GM23248 (cell line): ENCODE data around the gene LCE3E. TPM values are rescaled to one million over a fixed set of nuclear protein-coding genes. Genes with fewer than 3 reads are reported as not detected.

Experiments used
- DNase-seq: peaks from one replicate; pipeline ENCODE4 v3.0.0-alpha.2; 2015
- H2AFZ ChIP-seq: fragments of 200-600 bp; sonication (generic); 2 replicates; pipeline ENCODE4 v1.6.1; 2016; ENCODE audit warnings: antibody characterized with exemption
- H3F3A ChIP-seq: fragments of 200-600 bp; sonication (generic); 2 replicates; pipeline ENCODE4 v1.6.1; 2016; ENCODE audit warnings: mild to moderate bottlenecking, antibody characterized with exemption, mixed run types; ENCODE audit not compliant: insufficient read depth
- H3K27ac ChIP-seq: fragments of 200-600 bp; sonication (generic); 2 replicates; pipeline ENCODE4 v1.5.1; 2016; ENCODE audit warnings: mild to moderate bottlenecking
- H3K27me3 ChIP-seq: fragments of 200-600 bp; sonication (generic); replicated peaks from 2 replicates; pipeline ENCODE4 v1.6.1; 2016; ENCODE audit warnings: mild to moderate bottlenecking; ENCODE audit not compliant: insufficient read depth
- H3K36me3 ChIP-seq: fragments of 200-600 bp; sonication (generic); 2 replicates; pipeline ENCODE4 v1.6.1; 2016; ENCODE audit warnings: low read depth, mild to moderate bottlenecking
- H3K4me1 ChIP-seq: fragments of 200-600 bp; sonication (generic); 2 replicates; pipeline ENCODE4 v1.6.1; 2016; ENCODE audit warnings: mild to moderate bottlenecking; ENCODE audit not compliant: insufficient read depth
- H3K4me2 ChIP-seq: fragments of 200-600 bp; sonication (generic); one replicate; pipeline ENCODE4 v1.6.1; 2016; ENCODE audit warnings: mild to moderate bottlenecking; ENCODE audit not compliant: unreplicated experiment
- H3K4me3 ChIP-seq: fragments of 200-600 bp; sonication (generic); 2 replicates; pipeline ENCODE4 v1.5.1; 2016; ENCODE audit warnings: mild to moderate bottlenecking
- H3K79me2 ChIP-seq: fragments of 200-600 bp; sonication (generic); 2 replicates; pipeline ENCODE4 v1.6.1; 2016; ENCODE audit warnings: mild to moderate bottlenecking; ENCODE audit not compliant: insufficient read depth
- H3K9ac ChIP-seq: fragments of 200-600 bp; sonication (generic); 2 replicates; pipeline ENCODE4 v1.6.1; 2016; ENCODE audit warnings: mild to moderate bottlenecking
- H3K9me2 ChIP-seq: fragments of 200-600 bp; sonication (generic); 2 replicates; pipeline ENCODE4 v1.6.1; 2016; ENCODE audit warnings: mixed run types, mild to moderate bottlenecking, moderate library complexity; ENCODE audit not compliant: insufficient read depth
- H3K9me3 ChIP-seq: fragments of 200-600 bp; sonication (generic); one replicate; pipeline ENCODE4 v1.6.1; 2017; ENCODE audit warnings: low read depth
- H4K20me1 ChIP-seq: fragments of 200-600 bp; sonication (generic); 2 replicates; pipeline ENCODE4 v1.6.0; 2016; ENCODE audit not compliant: insufficient read depth
- EZH2 ChIP-seq: fragments of 200-600 bp; sonication (generic); IDR thresholded peaks from 2 replicates; pipeline ENCODE4 v1.6.1; 2018; ENCODE audit warnings: antibody characterized with exemption, mild to moderate bottlenecking; ENCODE audit not compliant: insufficient read depth, poor library complexity, severe bottlenecking
- EZH2phosphoT487 ChIP-seq: fragments of 200-600 bp; sonication (generic); IDR thresholded peaks from 2 replicates; pipeline ENCODE4 v1.6.1; 2018; ENCODE audit warnings: antibody characterized with exemption, moderate library complexity, mild to moderate bottlenecking, low read depth; ENCODE audit not compliant: insufficient read depth
- WGBS, 2 experiments: methylation state at CpG; one replicate each; pipeline ENCODE4 v1.1.6; 2015 to 2017; ENCODE audit warnings: low lambda C conversion rate in 2 of 2, low coverage in 1 of 2; ENCODE audit errors: missing lambda C conversion rate in 2 of 2; 5-methylcytosine and 5-hydroxymethylcytosine counted together
- in situ Hi-C: fragments of 300-500 bp; cut with MboI; formaldehyde crosslinking; loops from 2 replicates; pipeline ENCODE4 v1.15.0; 2020
- polyA plus RNA-seq: library from polyadenylated mRNA; unstranded; fragments of >200 nt; fragmentation: Nextera tagmentation; extraction: Ambion mirVana; gene quantifications from 2 replicates; pipeline ENCODE4 v1.2.1, GENCODE V29; 2016
- small RNA-seq: library from RNA; depleted of rRNA; stranded (forward); fragments of <200 nt; gene quantifications from one replicate; pipeline ENCODE3, GENCODE V24; 2014; ENCODE audit warnings: low read depth, low replicate concordance
- total RNA-seq: library from RNA; depleted of rRNA; stranded (reverse); fragments of >200 nt; shearing (Covaris generic); gene quantifications from 2 replicates; pipeline ENCODE4 v1.2.3, GENCODE V29; 2014; rRNA removed

Gene LCE3E
- total and polyA plus RNA-seq, 2 experiments from 2014 or later = not detected

GRCh38 chr1:152520561-152521090 lies 46.0 kb downstream of the LCE3E start:
- WGBS, 2 experiments = 45 to 49% methylated on average over 4 of the region's 4 CpGs
- no peak for DNase-seq
- no peaks in the 10 kb centered on the region for H4K20me1 ChIP-seq
- no peak overlapping the region for H2AFZ ChIP-seq
- H3K9me2 ChIP-seq = no peaks in the 10 kb centered on the region
- H3K4me3 ChIP-seq = no peak overlapping the region
- H3F3A ChIP-seq = peaks cover 19% of the 10 kb centered on the region
- no peaks in the 10 kb centered on the region for H3K36me3 ChIP-seq
- TF ChIP-seq EZH2 = no peak
- TF ChIP-seq EZH2phosphoT487 = no peak
- peaks cover 8% of the 10 kb centered on the region; the same call in 1 of the 2 replicates for H3K27me3 ChIP-seq
- peaks cover 19% of the 10 kb centered on the region for H3K4me1 ChIP-seq
- no peak overlapping the region for H3K9ac ChIP-seq
- H3K79me2 ChIP-seq = no peaks in the 10 kb centered on the region
- in situ Hi-C loops = no loop called here
- no peak overlapping the region for H3K4me2 ChIP-seq
- no peak overlapping the region for H3K27ac ChIP-seq
- no peaks in the 10 kb centered on the region for H3K9me3 ChIP-seq

DNA sequence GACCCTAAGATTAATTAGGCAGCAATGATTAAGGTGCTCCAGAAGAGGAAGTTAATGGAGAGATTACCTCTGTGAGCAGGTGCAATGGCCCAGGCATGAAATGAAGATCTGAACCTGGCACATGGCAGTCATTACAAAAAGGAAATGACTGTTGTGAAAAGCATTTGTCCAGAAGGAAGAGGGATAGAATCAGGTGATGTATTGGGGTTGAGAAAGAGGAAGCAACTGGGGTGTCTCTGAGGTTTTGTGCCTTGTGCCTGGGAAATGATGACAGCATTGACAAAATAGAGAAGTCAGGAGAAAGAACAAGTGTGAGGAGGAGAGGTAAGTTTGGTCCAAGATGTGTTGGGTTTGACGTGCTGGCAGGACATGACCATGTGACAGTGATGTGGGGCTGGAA lies 46.7 kb downstream of the LCE3E start:
- H3K27me3 ChIP-seq = peaks cover 8% of the 10 kb centered on the region; the same call in 1 of the 2 replicates
- H4K20me1 ChIP-seq = no peaks in the 10 kb centered on the region
- 14 to 17% methylated on average over 1 of the region's 1 CpG for WGBS, 2 experiments
- in situ Hi-C loops = no loop called here
- TF ChIP-seq EZH2phosphoT487 (no peak), EZH2 (no peak)
- H3K9me3 ChIP-seq = no peaks in the 10 kb centered on the region
- H3K27ac ChIP-seq = no peak overlapping the region
- no peaks in the 10 kb centered on the region for H3K9me2 ChIP-seq
- H2AFZ ChIP-seq = no peak overlapping the region
- H3F3A ChIP-seq = peaks cover 19% of the 10 kb centered on the region
- no peaks in the 10 kb centered on the region for H3K79me2 ChIP-seq
- DNase-seq = no peak
- no peak overlapping the region for H3K9ac ChIP-seq
- H3K4me3 ChIP-seq = no peak overlapping the region
- H3K4me2 ChIP-seq = no peak overlapping the region
- H3K36me3 ChIP-seq = no peaks in the 10 kb centered on the region
- peaks cover 21% of the 10 kb centered on the region for H3K4me1 ChIP-seq

DNA sequence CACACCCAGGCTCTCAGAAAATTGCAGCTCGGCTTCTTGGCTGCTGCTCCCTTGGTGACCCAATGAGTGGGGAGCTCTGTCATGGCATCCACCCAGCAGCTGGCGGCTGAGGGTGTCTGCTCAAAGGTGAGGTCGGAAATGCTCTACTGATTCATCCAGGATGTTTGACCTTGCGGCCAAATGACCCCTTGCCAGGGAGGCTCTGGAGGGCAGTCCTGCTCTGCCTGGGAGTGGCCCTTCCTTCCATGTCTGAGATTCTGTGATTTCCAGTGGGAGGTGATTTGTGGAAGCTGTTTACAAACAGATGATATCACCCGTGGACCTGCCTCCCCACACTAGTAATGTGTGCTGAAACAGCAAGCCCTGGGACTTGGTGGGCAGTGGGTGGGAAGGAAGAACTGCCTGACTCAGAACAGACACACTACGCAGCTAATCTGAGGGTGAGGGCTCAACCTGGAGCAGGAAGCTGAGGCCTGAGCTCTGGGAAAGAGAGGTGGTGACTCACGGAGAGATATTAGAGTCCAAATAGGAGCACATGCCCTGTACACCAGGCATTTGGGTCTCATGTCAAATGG lies 49.3 kb downstream of the LCE3E start:
- Histone ChIP-seq H3K4me3 (no peak overlapping the region), H3K4me1 (peaks cover 21% of the 10 kb centered on the region), H3K27me3 (peaks cover 6% of the 10 kb centered on the region; the same call in 1 of the 2 replicates), H2AFZ (peak overlapping the region; percentile 67), H3K79me2 (no peaks in the 10 kb centered on the region), H4K20me1 (no peaks in the 10 kb centered on the region), H3K9me3 (no peaks in the 10 kb centered on the region), H3K9ac (no peak overlapping the region), H3K27ac (peak overlapping the region; percentile 49), H3K9me2 (no peaks in the 10 kb centered on the region), H3F3A (peaks cover 19% of the 10 kb centered on the region), H3K36me3 (no peaks in the 10 kb centered on the region), H3K4me2 (peak overlapping the region; percentile 55)
- DNase-seq = peak; percentile 89
- 9 to 11% methylated on average over 7 of the region's 7 CpGs for WGBS, 2 experiments
- in situ Hi-C loops = no loop called here
- no peak for TF ChIP-seq EZH2
- TF ChIP-seq EZH2phosphoT487 = no peak

DNA sequence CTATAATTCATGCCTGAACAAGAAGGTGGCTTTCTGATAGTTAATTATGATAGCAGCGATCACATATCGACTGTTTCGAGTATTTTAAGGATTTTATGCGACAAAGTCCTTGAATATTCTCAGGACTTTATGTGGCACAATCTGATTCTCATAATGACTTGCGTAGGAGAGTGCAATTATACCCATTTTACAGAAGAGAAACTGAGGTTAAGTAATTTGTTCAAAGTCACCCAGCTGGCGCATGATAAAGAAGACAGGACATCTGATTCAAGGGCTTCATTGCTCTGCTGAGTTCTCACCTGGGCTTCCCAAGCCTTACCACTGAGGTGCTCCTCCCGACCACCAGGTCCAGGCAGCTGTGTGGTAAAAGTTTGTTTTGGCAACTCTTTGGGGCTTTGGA lies 50.5 kb downstream of the LCE3E start:
- Histone ChIP-seq H3K27ac (no peak overlapping the region), H2AFZ (no peak overlapping the region), H4K20me1 (no peaks in the 10 kb centered on the region), H3K27me3 (peaks cover 8% of the 10 kb centered on the region; the same call in 1 of the 2 replicates), H3K4me2 (peak overlapping the region; percentile 79), H3K9me2 (no peaks in the 10 kb centered on the region), H3K9ac (no peak overlapping the region), H3K9me3 (no peaks in the 10 kb centered on the region), H3F3A (peaks cover 19% of the 10 kb centered on the region), H3K4me1 (peaks cover 21% of the 10 kb centered on the region), H3K36me3 (no peaks in the 10 kb centered on the region), H3K79me2 (no peaks in the 10 kb centered on the region), H3K4me3 (0 out of 2 replicates have a peak overlapping the region, but pooled peaks have one; percentile 69)
- no peak for DNase-seq
- in situ Hi-C loops = no loop called here
- WGBS, 2 experiments = 53 to 59% methylated on average over 7 of the region's 7 CpGs
- TF ChIP-seq EZH2phosphoT487 (no peak), EZH2 (no peak)

Small RNA genes within 50 kb of the gene (small RNA-seq; reads per million reads assigned to genes)
- gene LCE3B = not detected

Other genes with a start within 250 kb of the LCE3E start
- gene FLG, start 241.5 kb downstream of the LCE3E start, total RNA-seq = 2.9 and 3.0 TPM in 2 replicates
- gene FLG, start 241.5 kb downstream of the LCE3E start, polyA plus RNA-seq = 1.6 and 1.7 TPM in 2 replicates
- not detected in 2 replicates for gene FLG2, start 206.8 kb downstream of the LCE3E start, total RNA-seq
- not detected in 2 replicates for gene FLG2, start 206.8 kb downstream of the LCE3E start, polyA plus RNA-seq
- not detected in 2 replicates for gene CRNN, start 152.5 kb downstream of the LCE3E start, total RNA-seq
- gene CRNN, start 152.5 kb downstream of the LCE3E start, polyA plus RNA-seq = not detected in 2 replicates
- gene LCE5A, start 56.0 kb downstream of the LCE3E start, total RNA-seq = not detected in 2 replicates
- not detected in 2 replicates for gene LCE5A, start 56.0 kb downstream of the LCE3E start, polyA plus RNA-seq
- gene CRCT1, start 52.3 kb downstream of the LCE3E start, total RNA-seq = not detected in 2 replicates
- not detected in 2 replicates for gene CRCT1, start 52.3 kb downstream of the LCE3E start, polyA plus RNA-seq
- 0.51 TPM in 1 of 2 replicates, not detected in the other for gene LCE3D, start 13.7 kb upstream of the LCE3E start, total RNA-seq
- 0.33 and 1.0 TPM in 2 replicates for gene LCE3D, start 13.7 kb upstream of the LCE3E start, polyA plus RNA-seq
- not detected in 2 replicates for gene LCE3C, start 33.5 kb upstream of the LCE3E start, total RNA-seq
- not detected in 2 replicates for gene LCE3C, start 33.5 kb upstream of the LCE3E start, polyA plus RNA-seq
- not detected in 2 replicates for gene LCE3B, start 47.0 kb upstream of the LCE3E start, total RNA-seq
- gene LCE3B, start 47.0 kb upstream of the LCE3E start, polyA plus RNA-seq = not detected in 2 replicates
- not detected in 2 replicates for gene LCE3A, start 56.3 kb upstream of the LCE3E start, total RNA-seq
- gene LCE3A, start 56.3 kb upstream of the LCE3E start, polyA plus RNA-seq = 1.4 TPM in 1 of 2 replicates, not detected in the other
- not detected in 2 replicates for gene LCE2D, start 96.6 kb upstream of the LCE3E start, total RNA-seq
- gene LCE2D, start 96.6 kb upstream of the LCE3E start, polyA plus RNA-seq = not detected in 2 replicates
- 3.2 TPM in 1 of 2 replicates, not detected in the other for gene LCE2C, start 108.5 kb upstream of the LCE3E start, total RNA-seq
- 1.8 and 2.0 TPM in 2 replicates for gene LCE2C, start 108.5 kb upstream of the LCE3E start, polyA plus RNA-seq
- gene LCE2B, start 119.3 kb upstream of the LCE3E start, total RNA-seq = not detected in 2 replicates
- not detected in 2 replicates for gene LCE2B, start 119.3 kb upstream of the LCE3E start, polyA plus RNA-seq
- gene LCE2A, start 131.6 kb upstream of the LCE3E start, total RNA-seq = 9.9 and 12.1 TPM in 2 replicates
- 11.1 and 12.4 TPM in 2 replicates for gene LCE2A, start 131.6 kb upstream of the LCE3E start, polyA plus RNA-seq
- gene LCE4A, start 141.4 kb upstream of the LCE3E start, total RNA-seq = not detected in 2 replicates
- 0.39 and 0.51 TPM in 2 replicates for gene LCE4A, start 141.4 kb upstream of the LCE3E start, polyA plus RNA-seq
- under 0.01 and 0.22 TPM in 2 replicates for gene KPRP, start 191.2 kb upstream of the LCE3E start, total RNA-seq
- gene KPRP, start 191.2 kb upstream of the LCE3E start, polyA plus RNA-seq = 9.9 and 10.4 TPM in 2 replicates
- not detected in 2 replicates for gene LCE1F, start 208.4 kb upstream of the LCE3E start, total RNA-seq
- gene LCE1F, start 208.4 kb upstream of the LCE3E start, polyA plus RNA-seq = 1.1 and 1.8 TPM in 2 replicates
- gene LCE1E, start 219.5 kb upstream of the LCE3E start, total RNA-seq = not detected in 2 replicates
- not detected in 2 replicates for gene LCE1E, start 219.5 kb upstream of the LCE3E start, polyA plus RNA-seq
- gene LCE1D, start 229.9 kb upstream of the LCE3E start, total RNA-seq = not detected in 2 replicates
- not detected in 2 replicates for gene LCE1D, start 229.9 kb upstream of the LCE3E start, polyA plus RNA-seq
- gene LCE1C, start 239.9 kb upstream of the LCE3E start, total RNA-seq = not detected in 2 replicates
- gene LCE1C, start 239.9 kb upstream of the LCE3E start, polyA plus RNA-seq = not detected in 2 replicates
- gene LCE1B, start 245.2 kb upstream of the LCE3E start, total RNA-seq = not detected in 2 replicates
- gene LCE1B, start 245.2 kb upstream of the LCE3E start, polyA plus RNA-seq = not detected in 2 replicates